GM10266 (cell line): ENCODE measurements around the gene STXBP5L.
"Not testable (repeated sequence)": the region's sequence is repeated elsewhere in the genome, so short reads cannot be mapped to it uniquely, and the experiment has no call there.

Experiments used
- DNase-seq: peaks from one replicate; pipeline ENCODE4 v3.0.0; 2012; ENCODE audit errors: extremely low spot score
- TF ChIP-seq, protein P1 (sequence below): IDR thresholded peaks from 2 replicates; pipeline ENCODE4 v1.5.1; 2012; ENCODE audit warnings: mild to moderate bottlenecking, low read depth; ENCODE audit not compliant: control insufficient read depth, insufficient read depth; ENCODE audit errors: missing control alignments

STXBP5L gene

DNA sequence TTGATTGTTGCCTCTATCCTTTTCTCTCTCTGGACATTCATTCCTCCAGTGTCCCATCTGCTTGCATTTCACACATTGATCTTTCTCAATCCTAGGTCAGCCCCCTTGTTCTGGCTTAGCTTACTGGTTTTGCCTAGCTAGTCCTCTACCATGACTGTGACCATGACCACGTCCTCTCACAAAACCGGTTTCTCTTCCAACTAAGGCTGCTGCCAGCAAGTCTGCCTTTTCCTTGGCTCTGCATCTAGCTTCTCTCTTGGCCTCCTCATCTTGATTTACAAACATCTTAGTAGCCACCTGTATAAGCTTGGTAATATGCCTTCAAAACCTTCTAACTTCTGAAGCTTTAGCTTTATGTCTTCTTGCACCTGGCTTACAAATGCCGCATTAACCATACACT lies 167.2 kb downstream of the STXBP5L start:
- DNase-seq, result no peak
- TF ChIP-seq, protein P1, sequence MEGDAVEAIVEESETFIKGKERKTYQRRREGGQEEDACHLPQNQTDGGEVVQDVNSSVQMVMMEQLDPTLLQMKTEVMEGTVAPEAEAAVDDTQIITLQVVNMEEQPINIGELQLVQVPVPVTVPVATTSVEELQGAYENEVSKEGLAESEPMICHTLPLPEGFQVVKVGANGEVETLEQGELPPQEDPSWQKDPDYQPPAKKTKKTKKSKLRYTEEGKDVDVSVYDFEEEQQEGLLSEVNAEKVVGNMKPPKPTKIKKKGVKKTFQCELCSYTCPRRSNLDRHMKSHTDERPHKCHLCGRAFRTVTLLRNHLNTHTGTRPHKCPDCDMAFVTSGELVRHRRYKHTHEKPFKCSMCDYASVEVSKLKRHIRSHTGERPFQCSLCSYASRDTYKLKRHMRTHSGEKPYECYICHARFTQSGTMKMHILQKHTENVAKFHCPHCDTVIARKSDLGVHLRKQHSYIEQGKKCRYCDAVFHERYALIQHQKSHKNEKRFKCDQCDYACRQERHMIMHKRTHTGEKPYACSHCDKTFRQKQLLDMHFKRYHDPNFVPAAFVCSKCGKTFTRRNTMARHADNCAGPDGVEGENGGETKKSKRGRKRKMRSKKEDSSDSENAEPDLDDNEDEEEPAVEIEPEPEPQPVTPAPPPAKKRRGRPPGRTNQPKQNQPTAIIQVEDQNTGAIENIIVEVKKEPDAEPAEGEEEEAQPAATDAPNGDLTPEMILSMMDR, result no peak

DNA sequence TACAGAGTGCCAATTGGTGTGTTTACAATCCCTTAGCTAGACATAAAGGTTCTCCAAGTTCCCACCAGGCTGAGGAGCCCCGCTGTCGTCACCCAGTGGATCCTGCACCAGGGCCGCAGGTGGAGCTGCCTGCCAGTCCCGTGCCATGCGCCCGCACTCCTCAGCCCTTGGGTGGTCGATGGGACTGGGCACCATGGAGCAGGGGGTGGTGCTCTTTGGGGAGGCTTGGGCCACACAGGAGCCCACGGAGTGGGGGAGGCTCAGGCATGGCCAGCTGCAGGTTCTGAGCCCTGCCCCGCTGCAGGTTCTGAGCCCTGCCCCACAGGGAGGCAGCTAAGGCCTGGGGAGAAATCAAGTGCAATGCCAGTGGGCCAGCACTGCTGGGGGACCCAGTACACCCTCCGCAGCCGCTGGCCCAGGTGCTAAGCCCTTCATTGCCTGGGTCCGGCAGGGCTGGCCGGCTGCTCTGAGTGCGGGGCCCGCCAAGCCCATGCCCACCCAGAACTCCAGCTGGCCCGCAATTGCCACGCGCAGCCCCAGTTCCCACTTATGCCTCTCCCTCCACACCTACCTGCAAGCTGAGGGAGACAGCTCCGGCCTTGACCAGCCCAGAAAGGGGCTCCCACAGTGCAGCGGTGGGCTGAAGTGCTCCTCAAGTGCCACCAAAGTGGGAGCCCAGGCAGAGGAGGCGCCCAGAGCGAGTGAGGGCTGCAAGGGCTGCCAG lies 170.5 kb downstream of the STXBP5L start:
- DNase-seq, result not testable (repeated sequence)

DNA sequence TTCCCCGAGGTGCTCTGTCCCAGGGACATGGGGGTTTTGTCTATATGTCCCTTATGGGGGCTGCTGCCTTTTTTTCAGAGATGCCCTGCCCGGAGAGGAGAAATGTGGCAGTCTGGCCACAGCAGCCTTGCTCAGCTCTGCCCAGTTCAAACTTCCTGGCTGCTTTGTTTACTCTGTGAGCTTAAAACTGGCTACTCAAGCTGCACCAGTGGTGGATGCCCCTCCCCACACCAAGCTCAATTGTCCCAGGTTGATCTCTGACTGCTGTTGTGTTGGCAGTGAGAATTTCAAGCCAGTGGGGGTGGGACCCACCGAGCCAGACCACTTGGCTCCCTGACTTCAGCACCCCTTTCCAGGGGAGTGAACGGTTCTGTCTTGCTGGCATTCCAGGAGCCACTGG lies 188.9 kb downstream of the STXBP5L start:
- TF ChIP-seq, protein P1, result no peak
- DNase-seq, result no peak

DNA sequence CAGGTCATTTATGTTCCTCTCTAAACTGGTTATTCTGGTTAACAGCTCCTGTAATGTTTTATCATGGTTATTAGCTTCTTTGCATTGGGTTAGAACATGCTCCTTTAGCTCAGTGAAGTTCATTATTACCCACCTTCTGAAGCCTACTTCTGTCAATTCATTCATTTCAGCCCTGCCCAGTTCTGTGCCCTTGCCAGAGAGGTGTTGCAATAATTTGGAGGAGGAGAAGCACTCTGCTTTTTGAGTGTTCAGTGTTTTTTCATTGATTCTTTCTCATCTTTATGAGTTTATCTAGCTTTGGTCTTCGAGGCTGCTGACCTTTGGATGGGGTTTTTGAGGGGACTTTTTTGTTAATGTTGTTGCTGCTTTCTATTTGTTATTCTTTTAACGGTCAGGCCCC lies 203.1 kb downstream of the STXBP5L start:
- not testable (repeated sequence) for DNase-seq

DNA sequence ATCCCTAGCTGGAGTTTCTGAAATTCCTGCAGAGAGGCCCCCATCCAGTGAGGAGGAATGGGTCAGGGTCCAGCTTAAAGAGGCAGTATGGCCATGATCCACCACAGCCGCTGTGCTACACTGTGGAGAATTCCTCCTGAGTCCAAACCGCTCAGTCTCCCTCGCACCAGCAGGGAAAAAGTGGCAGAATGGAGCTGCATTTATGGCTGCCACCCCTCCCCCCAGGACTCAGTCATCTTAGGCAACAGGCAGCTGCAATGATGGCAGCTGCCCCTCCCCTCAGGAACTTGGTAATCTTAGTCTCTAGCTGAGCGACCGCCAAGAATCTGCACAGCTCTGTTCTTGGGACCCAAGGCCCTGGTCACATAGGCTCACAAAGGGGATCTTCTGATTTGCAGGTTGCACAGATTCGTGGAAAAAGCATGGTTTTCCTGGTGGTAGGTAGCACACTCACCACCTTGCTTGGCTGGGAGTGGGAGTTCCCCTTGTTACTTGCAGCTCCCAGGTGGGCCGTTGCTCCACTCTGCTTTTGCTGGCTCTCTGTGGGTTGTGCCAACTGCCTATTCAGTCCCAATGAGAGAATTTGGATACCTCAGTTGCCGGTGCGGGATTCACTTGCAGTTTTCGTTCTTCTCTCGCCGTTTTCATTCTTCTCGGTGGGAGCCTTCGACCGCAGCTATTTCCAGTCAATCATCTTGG lies 204.1 kb downstream of the STXBP5L start:
- TF ChIP-seq, protein P1, result no peak
- DNase-seq, result no peak

DNA sequence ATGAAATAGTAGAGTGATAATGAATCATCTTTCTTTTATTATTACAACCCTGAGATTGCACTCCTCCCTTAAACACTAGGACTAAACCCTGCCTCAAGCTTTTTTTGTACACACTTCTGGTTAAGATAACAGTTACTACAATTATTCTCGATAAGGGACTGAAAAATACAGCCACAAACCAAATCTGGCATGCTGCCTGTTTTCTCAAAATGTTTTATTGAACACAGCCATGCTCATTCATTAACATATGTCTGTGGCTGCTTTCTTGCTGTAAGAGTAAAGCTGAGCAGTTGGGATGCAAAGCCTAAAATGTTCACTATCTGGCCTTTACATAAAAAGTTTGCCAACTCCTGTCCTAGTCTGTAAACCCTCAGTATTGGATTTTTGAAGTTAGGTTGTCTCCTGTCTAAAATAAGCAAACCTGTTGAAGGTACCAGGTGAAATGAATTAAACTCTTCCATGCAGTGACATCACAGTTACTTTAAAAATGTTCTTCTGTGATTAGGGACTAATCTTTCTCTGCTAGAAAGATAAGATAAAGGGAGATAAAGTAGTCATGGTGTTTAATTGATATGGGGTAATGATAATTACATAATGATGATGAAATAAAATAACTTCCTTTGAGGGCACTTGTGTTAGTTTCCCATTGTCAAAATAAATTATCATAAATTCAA lies 218.2 kb downstream of the STXBP5L start:
- TF ChIP-seq, protein P1, result no peak
- DNase-seq, result no peak

DNA sequence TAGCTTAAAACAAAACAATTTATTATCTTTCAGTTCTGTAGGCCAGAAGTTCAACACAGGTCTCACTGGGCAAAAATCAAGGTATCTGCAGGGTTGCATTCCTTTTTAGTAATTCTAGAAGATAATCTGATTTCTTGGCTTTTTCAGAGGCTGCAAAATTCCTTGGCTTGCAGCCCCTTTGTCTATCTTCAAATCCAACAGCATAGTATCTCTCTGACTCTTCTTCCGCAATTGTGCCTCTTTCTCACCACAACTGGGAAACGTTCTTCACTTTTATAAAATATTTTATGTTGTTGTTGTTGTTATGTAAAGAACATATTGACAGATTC lies 218.7 kb downstream of the STXBP5L start:
- TF ChIP-seq, protein P1, result no peak
- no peak for DNase-seq

DNA sequence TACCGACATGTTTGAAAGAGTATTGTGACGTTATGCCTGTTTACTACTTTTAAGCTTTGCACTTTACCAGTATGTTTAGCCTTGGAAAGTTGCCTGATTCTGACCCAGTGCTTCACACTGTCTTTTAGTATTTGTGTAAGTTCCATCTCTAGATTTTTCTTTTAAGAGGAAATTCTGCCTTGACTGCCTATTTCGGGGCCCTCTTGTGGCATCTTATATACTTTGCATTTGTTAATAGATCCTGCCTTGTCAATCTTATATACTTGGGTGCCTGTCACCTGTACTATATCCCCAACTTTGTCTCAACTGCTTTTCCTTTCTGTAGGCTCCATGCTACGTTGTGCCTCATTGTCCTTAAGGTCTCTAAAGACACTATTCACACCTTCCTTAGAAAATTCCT lies 244.6 kb downstream of the STXBP5L start:
- DNase-seq, result no peak
- TF ChIP-seq, protein P1, result no peak
